ENCODE results near the gene KIF19. TPM values are rescaled to one million over a fixed set of nuclear protein-coding genes. Genes with fewer than 3 reads are reported as not detected.

The KIF19 gene
- total and polyA plus RNA-seq, 4 donors: 4.2 to 12.7 (median 6.7) TPM

- peak overlapping the region in 1 of 2 donors; percentile 78 for H3K27ac ChIP-seq (ENCODE audit: low read depth in 1 of 2, low read length in 1 of 2)
- TF ChIP-seq, protein P1, sequence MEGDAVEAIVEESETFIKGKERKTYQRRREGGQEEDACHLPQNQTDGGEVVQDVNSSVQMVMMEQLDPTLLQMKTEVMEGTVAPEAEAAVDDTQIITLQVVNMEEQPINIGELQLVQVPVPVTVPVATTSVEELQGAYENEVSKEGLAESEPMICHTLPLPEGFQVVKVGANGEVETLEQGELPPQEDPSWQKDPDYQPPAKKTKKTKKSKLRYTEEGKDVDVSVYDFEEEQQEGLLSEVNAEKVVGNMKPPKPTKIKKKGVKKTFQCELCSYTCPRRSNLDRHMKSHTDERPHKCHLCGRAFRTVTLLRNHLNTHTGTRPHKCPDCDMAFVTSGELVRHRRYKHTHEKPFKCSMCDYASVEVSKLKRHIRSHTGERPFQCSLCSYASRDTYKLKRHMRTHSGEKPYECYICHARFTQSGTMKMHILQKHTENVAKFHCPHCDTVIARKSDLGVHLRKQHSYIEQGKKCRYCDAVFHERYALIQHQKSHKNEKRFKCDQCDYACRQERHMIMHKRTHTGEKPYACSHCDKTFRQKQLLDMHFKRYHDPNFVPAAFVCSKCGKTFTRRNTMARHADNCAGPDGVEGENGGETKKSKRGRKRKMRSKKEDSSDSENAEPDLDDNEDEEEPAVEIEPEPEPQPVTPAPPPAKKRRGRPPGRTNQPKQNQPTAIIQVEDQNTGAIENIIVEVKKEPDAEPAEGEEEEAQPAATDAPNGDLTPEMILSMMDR (IDR thresholded peaks at IDR 0.05; ENCODE audit: control extremely low read depth, extremely low read depth): peak; percentile 30
- no peaks in the 10 kb centered on the region for H3K9me3 ChIP-seq (ENCODE audit: control insufficient read depth in 4 of 4, insufficient read depth in 3 of 4, low read length in 3 of 4)
- H3K4me3 ChIP-seq: no peak overlapping the region
- H3K36me3 ChIP-seq (ENCODE audit: control insufficient read depth in 4 of 4, insufficient read depth in 4 of 4, low read length in 4 of 4): no peaks in the 10 kb centered on the region
- H3K4me1 ChIP-seq (ENCODE audit: control insufficient read depth in 5 of 5, insufficient read depth in 5 of 5, low read length in 5 of 5): peaks cover 0 to 4% (median 0%) of the 10 kb centered on the region in 5 donors
- no peaks in the 10 kb centered on the region for H3K27me3 ChIP-seq (ENCODE audit: control insufficient read depth in 3 of 3, insufficient read depth in 3 of 3, low read length in 2 of 3)
- DNase-seq (peak; percentile 61 to 81 (median 72)), ATAC-seq (ENCODE audit: insufficient read depth, low FRiP score) (peak; percentile 34)
- WGBS, 2 donors: 4 to 6% methylated on average over 5 of the region's 5 CpGs
- H3K9ac ChIP-seq (ENCODE audit: insufficient read depth in 1 of 2, low read length in 2 of 2): no peak overlapping the region
These were observed 29.5 kb upstream of the KIF19 start for GRCh38 chr17:74296548-74296936.

DNA sequence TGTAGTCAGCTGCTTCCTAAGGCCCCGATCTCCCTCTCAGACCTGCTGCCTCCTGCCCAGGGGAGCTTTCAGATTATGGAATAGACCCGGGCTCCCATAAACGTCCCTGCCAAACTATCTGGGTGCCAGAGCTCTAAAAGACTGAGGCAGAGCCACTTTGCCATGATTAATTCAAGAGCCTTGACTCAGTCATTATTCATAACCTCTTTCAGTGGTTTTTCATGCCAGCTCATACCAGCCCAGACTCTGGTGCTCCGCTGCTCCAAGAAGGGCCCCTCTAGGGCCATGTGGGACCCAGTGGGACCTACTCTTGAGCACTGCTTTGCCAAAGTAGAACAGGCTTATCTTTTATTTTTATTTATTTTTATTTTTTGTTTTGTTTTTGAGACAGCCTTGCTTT, 28.1 kb upstream of the KIF19 start:
- Histone ChIP-seq H3K4me1 (ENCODE audit: control insufficient read depth in 5 of 5, insufficient read depth in 5 of 5, low read length in 5 of 5) (peaks cover 0 to 4% (median 0%) of the 10 kb centered on the region in 5 donors), H3K27me3 (ENCODE audit: control insufficient read depth in 3 of 3, insufficient read depth in 3 of 3, low read length in 2 of 3) (no peaks in the 10 kb centered on the region), H3K9ac (ENCODE audit: insufficient read depth in 1 of 2, low read length in 2 of 2) (no peak overlapping the region), H3K27ac (ENCODE audit: low read depth in 1 of 2, low read length in 1 of 2) (no peak overlapping the region), H3K36me3 (ENCODE audit: control insufficient read depth in 4 of 4, insufficient read depth in 4 of 4, low read length in 4 of 4) (no peaks in the 10 kb centered on the region), H3K4me3 (no peak overlapping the region), H3K9me3 (ENCODE audit: control insufficient read depth in 4 of 4, insufficient read depth in 3 of 4, low read length in 3 of 4) (no peaks in the 10 kb centered on the region)
- ATAC-seq (ENCODE audit: insufficient read depth, low FRiP score) (no peak), DNase-seq (no peak)
- 81 to 96% methylated on average over 4 of the region's 4 CpGs for WGBS, 2 donors
- TF ChIP-seq, protein P1 (IDR thresholded peaks at IDR 0.05; ENCODE audit: control extremely low read depth, extremely low read depth): no peak

- Histone ChIP-seq H3K9me3 (ENCODE audit: control insufficient read depth in 4 of 4, insufficient read depth in 3 of 4, low read length in 3 of 4) (no peaks in the 10 kb centered on the region), H3K9ac (ENCODE audit: insufficient read depth in 1 of 2, low read length in 2 of 2) (no peak overlapping the region), H3K36me3 (ENCODE audit: control insufficient read depth in 4 of 4, insufficient read depth in 4 of 4, low read length in 4 of 4) (no peaks in the 10 kb centered on the region), H3K27me3 (ENCODE audit: control insufficient read depth in 3 of 3, insufficient read depth in 3 of 3, low read length in 2 of 3) (no peaks in the 10 kb centered on the region), H3K4me3 (no peak overlapping the region), H3K27ac (ENCODE audit: low read depth in 1 of 2, low read length in 1 of 2) (no peak overlapping the region), H3K4me1 (ENCODE audit: control insufficient read depth in 5 of 5, insufficient read depth in 5 of 5, low read length in 5 of 5) (peaks cover 0 to 4% (median 0%) of the 10 kb centered on the region in 5 donors)
- DNase-seq (no peak), ATAC-seq (ENCODE audit: insufficient read depth, low FRiP score) (no peak)
- TF ChIP-seq, protein P1 (IDR thresholded peaks at IDR 0.05; ENCODE audit: control extremely low read depth, extremely low read depth): no peak
- WGBS, 2 donors: 81 to 85% methylated on average over 7 of the region's 7 CpGs
These were observed 27.2 kb upstream of the KIF19 start for GRCh38 chr17:74298778-74299177.
